SIG-M5 treated with dmso at 0.1 percent for 504 hours (cell line): Measurements from ENCODE around the gene RFPL4A.

Experiments used
- DNase-seq: peaks from one replicate; lab custom pipeline; 2025; ENCODE audit not compliant: unreplicated experiment; lab: John Stamatoyannopoulos, UW

Gene RFPL4A

GRCh38 chr19:55802281-55802680 is 43.4 kb downstream of the RFPL4A start:
- DNase-seq, result no peak

GRCh38 chr19:55809381-55810058 is 50.6 kb downstream of the RFPL4A start:
- DNase-seq, result peak; percentile 34

- DNase-seq, result no peak
These were observed 52.4 kb downstream of the RFPL4A start for GRCh38 chr19:55811340-55811739.

- DNase-seq, result no peak
These were observed 53.6 kb downstream of the RFPL4A start for GRCh38 chr19:55812449-55812848.
